Esophagus muscularis mucosa (tissue), 4 donors: ENCODE results near the gene SLC6A19. TPM values are rescaled to one million over a fixed set of nuclear protein-coding genes. Genes with fewer than 3 reads are reported as not detected.

Experiments
- DNase-seq: peaks from one replicate; pipeline ENCODE4 v3.0.0-alpha.2; 2017; ENCODE audit errors: extremely low spot score
- H3K27ac ChIP-seq, 4 donors: fragments of 200-600 bp; sonication (generic); replicated peaks in 1 of 4; 1 replicate in 3 of 4; 2 replicates in 1 of 4; pipeline ENCODE4 v1.5.1; 2016 to 2019; ENCODE audit warnings: mild to moderate bottlenecking in 1 of 4
- H3K27me3 ChIP-seq, 4 donors: fragments of 200-600 bp; sonication (generic); one replicate each; pipeline versions ENCODE4 v1.5.1 to v1.6.0; 2016 to 2019
- H3K36me3 ChIP-seq, 4 donors: fragments of 200-600 bp; sonication (generic); one replicate each; pipeline ENCODE4 v1.5.1; 2016 to 2019
- H3K4me1 ChIP-seq, 4 donors: fragments of 200-600 bp; sonication (generic); one replicate each; pipeline ENCODE4 v1.5.1; 2016 to 2019
- H3K4me3 ChIP-seq, 4 donors: fragments of 200-600 bp; sonication (generic); 1 replicate in 2 of 4; 2 replicates in 2 of 4; pipeline ENCODE4 v1.5.1; 2016 to 2019; ENCODE audit warnings: mild to moderate bottlenecking in 4 of 4, moderate library complexity in 1 of 4
- H3K9me3 ChIP-seq, 4 donors: fragments of 200-600 bp; sonication (generic); 1 replicate in 3 of 4; 2 replicates in 1 of 4; pipeline ENCODE4 v1.5.1; 2016 to 2019
- EP300 ChIP-seq: sonication (generic); formaldehyde crosslinking; IDR thresholded peaks from one replicate; pipeline ENCODE4 v1.6.1; 2017; ENCODE audit warnings: antibody characterized with exemption
- POLR2A ChIP-seq: fragments of 450-650 bp; IDR thresholded peaks from one replicate; pipeline ENCODE4 v1.6.1; 2017; ENCODE audit warnings: antibody characterized with exemption, moderate library complexity, mild to moderate bottlenecking, low read depth
- POLR2AphosphoS5 ChIP-seq, 2 donors: sonication (generic); formaldehyde crosslinking; IDR thresholded peaks; one replicate each; pipeline ENCODE4 v1.6.1; 2017; ENCODE audit warnings: antibody characterized with exemption in 2 of 2
- WGBS: methylation state at CpG from one replicate; pipeline ENCODE4 v1.1.5; 2018; 5-methylcytosine and 5-hydroxymethylcytosine counted together
- intact Hi-C: fragments of 100-400 bp; cut with DNase I; formaldehyde crosslinking; loops from one replicate; pipeline ENCODE4 v1.15.1; 2023
- total RNA-seq, 4 donors: library from RNA; depleted of rRNA; stranded (reverse); fragments of >200 nt; gene quantifications; one replicate each; pipeline versions ENCODE4 v1.1.0 to v1.2.1, GENCODE V29; 2016
- TF ChIP-seq, protein P1 (sequence below), 3 experiments: fragments of 200-600 bp in 2 of 3; fragments of 450-650 bp in 1 of 3; sonication (generic) in 2 of 3; IDR thresholded peaks; one replicate each; pipeline ENCODE4 v1.5.1; 2017 to 2019; ENCODE audit warnings: antibody characterized with exemption in 3 of 3, mild to moderate bottlenecking in 2 of 3, moderate library complexity in 1 of 3

Gene SLC6A19
- total RNA-seq, 4 donors from 2014 or later: not detected

DNA sequence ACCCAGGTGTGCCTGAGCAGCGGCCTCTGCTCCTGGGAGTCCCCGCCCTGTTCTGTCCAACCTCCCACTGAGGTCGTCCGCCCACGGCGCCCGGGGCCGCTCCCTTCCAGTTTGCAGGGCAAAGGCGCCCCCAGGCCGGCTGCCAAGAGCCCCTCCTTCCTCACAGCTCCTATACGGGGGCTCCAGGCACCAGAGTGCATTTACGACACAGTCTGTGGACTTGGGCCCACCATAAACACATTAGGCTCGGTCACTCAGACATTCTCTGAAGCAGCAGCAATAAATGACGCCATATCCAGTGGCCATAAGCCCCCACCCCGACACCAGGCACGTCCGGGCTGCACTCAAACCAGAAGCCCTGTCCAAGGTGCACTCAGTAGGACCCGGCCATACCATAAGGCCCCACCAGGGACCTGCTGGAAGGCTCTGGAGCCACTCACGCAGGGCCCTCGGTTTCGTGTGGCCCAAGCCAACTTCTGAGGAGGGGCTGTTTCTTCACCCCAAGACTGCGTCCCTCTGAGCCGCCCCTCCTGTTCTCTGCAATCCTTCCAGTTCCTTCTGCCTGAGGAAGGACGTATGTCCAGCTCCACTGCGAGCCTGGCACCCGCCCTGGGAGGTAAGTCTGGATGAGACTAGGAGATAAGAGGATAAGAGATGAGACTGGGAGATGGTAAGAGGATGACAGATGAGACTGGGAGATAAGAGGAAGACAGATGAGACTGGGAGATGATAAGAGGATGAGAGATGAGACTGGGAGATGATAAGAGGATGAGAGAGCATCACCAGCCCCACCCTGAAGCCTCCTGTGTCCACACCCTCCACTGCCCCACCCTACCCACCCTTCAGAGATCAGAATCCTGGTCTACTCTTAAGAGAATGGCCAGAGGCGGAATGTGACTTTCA, 50.5 kb downstream of the SLC6A19 start:
- Histone ChIP-seq H3K27ac (no peak overlapping the region), H3K27me3 (peaks cover 0 to 62% (median 3%) of the 10 kb centered on the region in 4 donors), H3K9me3 (no peaks in the 10 kb centered on the region), H3K4me3 (no peak overlapping the region), H3K4me1 (no peaks in the 10 kb centered on the region), H3K36me3 (no peaks in the 10 kb centered on the region)
- intact Hi-C loops: no loop called here
- TF ChIP-seq POLR2AphosphoS5 (IDR thresholded peaks at IDR 0.05) (no peak), EP300 (no peak), POLR2A (no peak)
- 69% methylated on average over 22 of the region's 27 CpGs for WGBS
- no peak for DNase-seq

DNA sequence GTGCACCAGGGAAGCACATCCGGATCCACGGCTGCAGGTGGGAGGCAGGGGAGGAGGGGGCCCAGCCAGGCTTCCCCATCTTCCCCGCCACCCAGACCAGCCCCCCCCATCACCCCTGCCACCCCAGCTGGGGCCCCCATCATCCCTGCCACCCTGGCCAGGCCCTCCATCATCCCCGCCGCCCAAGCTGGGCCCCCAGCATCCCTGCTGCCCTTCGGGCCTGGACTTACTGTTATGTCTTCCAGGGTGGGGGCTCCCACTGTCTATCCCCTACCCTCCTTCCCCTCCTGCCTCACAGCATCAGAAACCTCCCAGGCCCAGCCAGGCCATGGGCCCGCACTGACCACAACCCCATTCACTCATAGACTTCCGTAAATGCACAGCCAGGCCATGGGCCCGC, 51.3 kb downstream of the SLC6A19 start:
- TF ChIP-seq, protein P1, sequence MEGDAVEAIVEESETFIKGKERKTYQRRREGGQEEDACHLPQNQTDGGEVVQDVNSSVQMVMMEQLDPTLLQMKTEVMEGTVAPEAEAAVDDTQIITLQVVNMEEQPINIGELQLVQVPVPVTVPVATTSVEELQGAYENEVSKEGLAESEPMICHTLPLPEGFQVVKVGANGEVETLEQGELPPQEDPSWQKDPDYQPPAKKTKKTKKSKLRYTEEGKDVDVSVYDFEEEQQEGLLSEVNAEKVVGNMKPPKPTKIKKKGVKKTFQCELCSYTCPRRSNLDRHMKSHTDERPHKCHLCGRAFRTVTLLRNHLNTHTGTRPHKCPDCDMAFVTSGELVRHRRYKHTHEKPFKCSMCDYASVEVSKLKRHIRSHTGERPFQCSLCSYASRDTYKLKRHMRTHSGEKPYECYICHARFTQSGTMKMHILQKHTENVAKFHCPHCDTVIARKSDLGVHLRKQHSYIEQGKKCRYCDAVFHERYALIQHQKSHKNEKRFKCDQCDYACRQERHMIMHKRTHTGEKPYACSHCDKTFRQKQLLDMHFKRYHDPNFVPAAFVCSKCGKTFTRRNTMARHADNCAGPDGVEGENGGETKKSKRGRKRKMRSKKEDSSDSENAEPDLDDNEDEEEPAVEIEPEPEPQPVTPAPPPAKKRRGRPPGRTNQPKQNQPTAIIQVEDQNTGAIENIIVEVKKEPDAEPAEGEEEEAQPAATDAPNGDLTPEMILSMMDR (IDR thresholded peaks at IDR 0.05): no peak
- TF ChIP-seq POLR2A: no peak
- no peak for TF ChIP-seq EP300
- no peak for TF ChIP-seq POLR2AphosphoS5 (IDR thresholded peaks at IDR 0.05)
- peaks cover 0 to 62% (median 0%) of the 10 kb centered on the region in 4 donors for H3K27me3 ChIP-seq

DNA sequence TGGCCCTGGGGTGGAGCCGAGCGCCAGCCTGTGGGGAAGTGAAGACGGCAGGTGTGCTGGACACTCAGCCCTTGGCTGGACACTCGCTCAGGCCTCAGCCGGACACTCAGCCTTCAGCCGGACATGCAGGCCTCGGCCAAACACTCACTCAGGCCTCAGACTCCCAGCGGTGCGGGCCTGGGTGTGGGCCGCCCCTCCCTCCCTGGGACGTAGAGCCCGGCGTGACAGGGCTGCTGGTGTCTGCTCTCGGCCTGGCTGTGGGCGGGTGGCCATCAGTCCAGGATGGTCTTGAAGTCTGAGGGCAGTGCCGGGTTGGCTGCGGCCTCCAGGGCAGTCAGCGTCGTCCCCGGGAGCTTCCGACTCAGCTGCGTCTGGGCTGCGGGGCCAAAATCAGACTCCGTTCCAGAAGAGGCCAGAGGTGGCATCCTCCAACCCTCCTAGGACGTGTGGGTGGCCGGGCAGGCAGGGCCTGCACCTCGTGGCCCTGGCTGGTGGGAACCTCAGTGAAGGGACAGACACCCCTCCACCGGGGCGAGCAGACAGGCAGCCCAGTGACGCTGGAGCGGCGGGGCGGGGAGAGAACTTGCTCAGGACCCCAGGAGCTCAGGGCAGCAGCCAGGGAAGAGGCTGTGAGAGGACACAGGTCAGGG, 52.2 kb downstream of the SLC6A19 start:
- Histone ChIP-seq H3K4me1 (no peaks in the 10 kb centered on the region), H3K4me3 (no peak overlapping the region), H3K27ac (no peak overlapping the region), H3K27me3 (peaks cover 0 to 59% (median 0%) of the 10 kb centered on the region in 4 donors), H3K36me3 (no peaks in the 10 kb centered on the region), H3K9me3 (no peaks in the 10 kb centered on the region)
- DNase-seq: no peak
- intact Hi-C loops: no loop called here
- TF ChIP-seq POLR2AphosphoS5 (IDR thresholded peaks at IDR 0.05) (no peak), EP300 (no peak), POLR2A (no peak)
- TF ChIP-seq, protein P1 (IDR thresholded peaks at IDR 0.05): no peak
- 78% methylated on average over 8 of the region's 33 CpGs for WGBS

More for the DNA sequence above, 51.3 kb downstream of the SLC6A19 start:
- Histone ChIP-seq H3K9me3 (no peaks in the 10 kb centered on the region), H3K36me3 (no peaks in the 10 kb centered on the region), H3K4me3 (no peak overlapping the region), H3K27ac (no peak overlapping the region), H3K4me1 (no peaks in the 10 kb centered on the region)
- intact Hi-C loops: no loop called here
- WGBS: 93% methylated on average over 9 of the region's 9 CpGs
- DNase-seq: no peak

DNA sequence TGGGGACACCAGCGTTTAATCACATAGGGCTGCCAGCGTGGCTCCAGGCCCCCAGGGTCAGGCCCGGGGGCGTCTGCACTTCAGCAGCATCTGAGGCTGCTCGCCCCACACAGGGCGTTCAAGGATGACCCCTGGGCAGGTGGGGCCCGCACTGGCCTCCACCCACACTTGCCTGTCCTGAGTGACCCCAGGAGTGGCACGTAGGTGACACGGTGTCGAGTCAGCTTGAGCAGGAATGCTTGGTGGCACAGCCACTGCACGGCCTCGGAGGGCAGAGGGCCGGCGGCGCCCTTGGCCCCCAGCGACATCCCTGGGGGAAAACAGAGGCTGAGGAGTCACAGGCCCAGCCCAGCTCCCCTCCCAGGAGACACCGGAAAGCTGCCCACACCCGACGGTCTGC, 52.8 kb downstream of the SLC6A19 start:
- no peaks in the 10 kb centered on the region for H3K9me3 ChIP-seq
- H3K4me3 ChIP-seq: no peak overlapping the region
- intact Hi-C loops: no loop called here
- no peak overlapping the region for H3K27ac ChIP-seq
- DNase-seq: no peak
- WGBS: 82% methylated on average over 13 of the region's 19 CpGs
- H3K27me3 ChIP-seq: peaks cover 0 to 53% (median 0%) of the 10 kb centered on the region in 4 donors
- H3K36me3 ChIP-seq: no peaks in the 10 kb centered on the region
- no peaks in the 10 kb centered on the region for H3K4me1 ChIP-seq
- TF ChIP-seq, protein P1 (IDR thresholded peaks at IDR 0.05): no peak
- TF ChIP-seq POLR2A (no peak), EP300 (no peak), POLR2AphosphoS5 (IDR thresholded peaks at IDR 0.05) (no peak)

DNA sequence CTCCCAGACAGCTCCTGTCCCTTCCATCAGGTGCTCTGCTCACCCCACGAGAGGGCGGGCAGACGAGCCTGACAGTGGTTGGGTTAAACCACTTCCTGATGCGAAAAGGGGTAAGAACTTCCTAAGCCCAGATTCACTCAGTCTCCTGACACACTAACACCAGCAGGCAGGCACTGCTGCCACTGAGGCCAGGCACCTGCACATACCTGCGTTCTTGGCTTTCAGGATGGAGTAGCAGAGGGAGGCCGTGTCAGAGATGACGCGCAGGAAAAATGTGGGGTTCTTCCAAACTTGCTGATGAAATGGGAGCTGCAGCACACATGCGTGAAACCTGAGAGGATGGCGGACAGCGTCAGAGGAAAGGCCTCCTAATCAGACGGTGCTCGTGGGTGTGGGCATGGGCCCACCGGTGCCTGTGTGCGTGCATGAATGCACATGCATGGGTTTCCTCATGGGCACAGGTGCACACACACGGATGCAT, 53.7 kb downstream of the SLC6A19 start:
- WGBS: 67% methylated on average over 16 of the region's 16 CpGs
- H3K27ac ChIP-seq: no peak overlapping the region
- H3K9me3 ChIP-seq: no peaks in the 10 kb centered on the region
- peaks cover 0 to 44% (median 0%) of the 10 kb centered on the region in 4 donors for H3K27me3 ChIP-seq
- no peak for DNase-seq
- TF ChIP-seq EP300: no peak
- TF ChIP-seq POLR2A: no peak
- TF ChIP-seq POLR2AphosphoS5 (IDR thresholded peaks at IDR 0.05): no peak
- TF ChIP-seq, protein P1 (IDR thresholded peaks at IDR 0.05): no peak
- intact Hi-C loops: no loop called here
- no peaks in the 10 kb centered on the region for H3K4me1 ChIP-seq
- no peaks in the 10 kb centered on the region for H3K36me3 ChIP-seq
- no peak overlapping the region for H3K4me3 ChIP-seq
